Endothelial cell of hepatic sinusoid (primary cell): ENCODE results near the gene WIPF3.
"Not testable (repeated sequence)": the region's sequence is repeated elsewhere in the genome, so short reads cannot be mapped to it uniquely, and the experiment has no call there.

Source experiments
- in situ Hi-C: cut with HindIII; loops from 2 replicates; pipeline ENCODE4 v1.10.0; 2017; ENCODE audit warnings: low sequenced_read_pairs

Gene WIPF3

GRCh38 chr7:29946428-29947186, 140.3 kb downstream of the WIPF3 start:
- in situ Hi-C loops, result no loop called here

DNA sequence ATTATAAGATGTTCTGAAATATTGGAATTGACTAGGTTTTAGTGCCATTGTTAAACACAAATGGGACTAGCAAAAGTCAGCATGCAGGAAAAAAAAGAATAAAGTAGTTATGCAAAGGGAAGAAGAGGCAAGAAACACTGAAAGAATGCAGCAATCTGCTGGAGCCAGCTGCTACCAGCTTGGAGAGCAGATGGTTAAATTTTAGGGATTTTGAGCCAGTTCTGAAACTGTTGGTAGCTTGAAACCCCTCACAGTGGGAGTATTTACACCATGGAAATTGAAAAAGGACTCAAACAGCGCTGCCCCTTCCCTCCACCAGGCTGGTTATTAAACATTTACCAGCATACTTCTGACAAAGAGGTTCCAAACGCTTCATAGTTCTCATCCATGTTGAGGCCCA, 142.3 kb downstream of the WIPF3 start:
- in situ Hi-C loops, result no loop called here

- in situ Hi-C loops, result loop anchor here (5.0 kb wide), 1 partner anchor 82 kb away; no protein-coding TSS in a partner anchor
Observed at GRCh38 chr7:29950480-29950879, 144.2 kb downstream of the WIPF3 start.

- in situ Hi-C loops, result loop anchor here (5.0 kb wide), 1 partner anchor 81 kb away; no protein-coding TSS in a partner anchor
Observed at GRCh38 chr7:29951206-29951605, 144.9 kb downstream of the WIPF3 start.

DNA sequence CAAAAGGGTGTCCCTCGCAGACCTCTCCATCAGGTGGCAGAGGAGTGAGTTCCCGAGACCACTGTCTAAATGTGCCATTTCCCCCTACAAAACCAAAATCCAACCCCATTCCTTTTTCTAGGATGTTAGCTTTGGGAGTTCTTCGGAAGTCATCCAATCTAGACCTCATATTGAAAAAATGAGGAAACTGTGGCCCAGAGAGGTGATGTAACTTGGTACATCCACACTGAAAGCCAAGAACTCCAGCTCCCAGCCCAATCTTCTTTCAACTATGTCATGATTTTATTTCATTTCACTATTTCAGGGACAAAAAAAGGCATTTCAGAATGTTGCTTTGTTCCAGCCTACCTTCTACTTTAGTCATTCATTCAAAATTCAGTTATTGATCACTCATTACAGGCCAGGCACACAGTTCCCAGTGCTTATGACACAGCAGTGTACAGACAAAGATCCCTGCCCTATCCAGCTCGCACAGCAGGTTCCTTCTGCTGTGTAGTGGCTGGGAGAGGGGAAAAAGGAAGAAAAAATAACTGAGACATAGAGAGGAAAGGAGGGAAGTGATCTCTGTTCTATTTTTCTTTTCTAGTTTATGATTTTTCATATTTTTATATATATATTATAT, 147.5 kb downstream of the WIPF3 start:
- in situ Hi-C loops, result loop anchor here (5.0 kb wide), 1 partner anchor 78 kb away; no protein-coding TSS in a partner anchor

DNA sequence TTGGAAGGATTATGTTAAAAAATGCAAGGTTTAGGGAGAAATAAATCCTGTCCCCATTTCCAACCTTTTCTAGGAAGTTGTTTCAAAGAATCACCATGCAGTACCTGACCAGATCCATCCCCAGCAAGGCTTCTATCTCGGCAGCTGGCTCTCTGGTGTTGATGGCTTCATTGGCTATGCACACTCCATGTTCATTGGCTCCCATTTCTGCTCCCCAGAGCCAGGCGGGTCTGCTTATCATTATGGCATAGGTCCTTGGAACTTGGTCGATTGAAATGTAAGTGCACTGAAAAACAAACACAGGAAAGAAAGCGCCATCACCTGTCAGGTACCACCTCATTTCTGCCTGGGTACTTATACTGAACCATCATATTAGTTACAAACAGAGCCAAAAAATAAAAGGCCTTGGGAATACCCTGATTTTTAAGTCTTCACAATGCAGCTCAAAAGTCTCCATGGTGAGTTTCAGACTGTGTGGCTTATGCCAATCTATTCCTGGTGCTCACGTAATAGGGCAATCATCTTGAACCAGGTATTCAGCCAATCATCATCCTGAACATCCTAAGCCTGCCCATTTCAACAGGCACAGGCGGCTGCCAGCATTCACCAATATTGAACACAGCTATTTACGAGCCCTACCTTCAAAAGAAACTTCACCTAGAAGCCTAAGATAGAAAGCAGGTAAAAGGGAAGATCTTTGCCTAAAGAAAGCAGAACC, 148.9 kb downstream of the WIPF3 start:
- in situ Hi-C loops, result no loop called here

DNA sequence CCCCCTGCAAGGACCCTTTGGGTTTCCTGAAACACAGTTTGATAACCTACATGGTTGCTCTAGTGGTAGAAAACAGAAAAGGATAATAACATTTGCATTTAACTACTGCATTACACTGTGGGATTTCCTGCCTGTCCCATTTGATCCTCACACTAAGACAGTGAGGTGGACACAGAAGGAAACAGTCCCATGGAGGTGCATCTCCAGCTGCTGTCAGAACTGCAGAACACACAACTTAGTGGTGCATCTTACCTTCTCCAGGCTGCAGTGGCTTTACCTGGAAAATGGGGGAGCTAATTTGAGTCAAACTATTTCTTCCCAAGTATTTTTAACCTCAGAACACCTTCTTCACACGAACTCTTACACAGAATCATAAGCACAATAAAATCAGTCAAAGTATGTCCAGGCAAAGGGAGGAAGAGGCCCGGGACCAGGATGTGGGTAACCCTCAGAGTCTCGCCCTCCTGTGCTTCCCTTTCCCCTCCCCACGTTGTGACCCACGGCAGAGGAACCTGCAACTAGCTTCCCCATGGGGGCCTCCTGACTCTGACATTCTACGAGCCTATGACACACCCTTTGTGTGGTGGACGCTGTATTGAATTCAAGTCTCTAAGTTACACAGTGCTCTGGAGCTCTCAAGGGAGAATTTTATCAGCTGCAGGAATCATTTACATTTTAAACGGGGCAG, 149.6 kb downstream of the WIPF3 start:
- in situ Hi-C loops, result no loop called here

DNA sequence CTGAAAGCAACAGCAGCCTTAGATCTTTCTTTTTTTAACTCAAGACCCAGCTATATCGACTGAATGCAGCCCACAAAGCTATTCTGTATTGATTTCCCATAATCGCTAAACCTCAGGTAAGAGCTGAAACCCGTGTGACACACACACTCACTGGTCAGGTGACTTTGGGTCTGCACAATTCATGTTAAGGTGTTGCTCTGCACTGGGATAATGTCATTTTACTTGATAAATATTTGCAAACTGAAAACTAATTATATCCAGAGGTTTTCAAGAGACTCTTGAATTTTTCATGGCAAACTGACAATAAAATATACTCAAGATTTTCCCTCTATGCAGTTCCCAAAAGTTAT, 150.2 kb downstream of the WIPF3 start:
- in situ Hi-C loops, result no loop called here

- in situ Hi-C loops, result no loop called here
Observed at GRCh38 chr7:29957521-29958310, 151.4 kb downstream of the WIPF3 start.

DNA sequence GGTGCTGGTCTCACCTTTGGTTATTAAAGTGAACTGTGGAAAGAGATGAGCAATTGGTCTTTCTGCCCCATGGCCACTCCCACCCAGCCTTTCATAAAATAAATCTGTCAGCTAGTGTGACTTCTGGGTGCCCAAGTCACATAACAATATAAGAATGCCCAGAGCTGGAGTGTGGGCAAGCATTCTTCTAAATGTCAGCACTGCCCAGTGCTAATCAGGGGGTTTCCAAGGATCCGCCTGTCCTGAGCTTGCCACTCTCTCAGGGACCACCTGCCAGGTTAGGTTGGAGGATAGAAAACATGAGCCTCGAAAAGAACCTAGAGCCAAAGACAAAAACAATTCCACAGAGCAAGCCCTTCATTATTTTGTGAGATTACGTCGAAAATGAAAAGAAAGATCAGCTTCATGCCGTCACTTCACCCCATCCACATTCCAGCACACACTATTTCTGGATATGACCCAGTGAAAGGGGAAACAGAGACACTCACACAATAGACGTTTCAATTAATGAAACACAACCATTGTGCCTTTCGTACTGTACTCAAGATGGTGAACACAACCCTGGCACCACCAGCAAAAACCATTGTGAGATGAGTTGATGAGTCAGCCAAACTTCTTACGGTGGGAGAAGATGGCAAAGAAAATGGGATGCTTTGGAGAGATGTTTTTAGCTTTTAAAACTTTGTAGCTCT, 152.5 kb downstream of the WIPF3 start:
- in situ Hi-C loops, result no loop called here

DNA sequence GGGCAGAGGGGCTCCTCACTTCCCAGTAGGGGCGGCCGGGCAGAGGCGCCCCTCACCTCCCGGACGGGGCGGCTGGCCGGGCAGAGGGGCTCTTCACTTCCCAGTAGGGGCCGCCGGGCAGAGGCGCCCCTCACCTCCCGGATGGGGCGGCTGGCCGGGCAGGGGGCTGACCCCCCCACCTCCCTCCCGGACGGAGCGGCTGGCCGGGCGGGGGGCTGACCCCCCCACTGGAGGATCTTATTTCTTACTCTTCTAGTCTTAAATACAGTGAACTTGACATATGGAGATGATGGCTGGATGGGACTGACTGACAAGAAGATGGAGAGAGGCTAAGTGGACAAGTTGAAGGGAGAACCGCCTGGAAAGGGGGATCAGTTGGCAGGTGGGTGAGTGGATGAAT, 155.3 kb downstream of the WIPF3 start:
- in situ Hi-C loops, result not testable (repeated sequence)

DNA sequence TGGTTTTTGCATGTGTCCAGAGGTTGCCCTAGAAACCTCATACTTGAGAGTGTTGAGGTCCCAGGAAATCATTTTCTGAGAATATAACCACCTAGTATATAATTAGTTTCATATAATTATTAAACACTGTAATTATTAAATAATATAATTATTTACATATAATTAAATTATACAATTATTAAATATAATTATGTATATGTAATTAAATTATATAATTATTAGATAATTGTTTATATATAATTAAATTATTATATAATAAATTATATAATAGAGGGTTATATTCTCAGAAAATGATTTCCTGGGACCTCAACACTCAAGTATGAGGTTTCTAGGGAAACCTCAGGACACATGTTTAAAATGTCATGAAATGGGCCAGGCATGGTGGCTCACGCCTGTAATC, 155.7 kb downstream of the WIPF3 start:
- in situ Hi-C loops, result no loop called here

GRCh38 chr7:29965030-29965429, 158.7 kb downstream of the WIPF3 start:
- in situ Hi-C loops, result no loop called here
